GM23338 (cell line): ENCODE measurements around the gene INHA. TPM values are rescaled to one million over a fixed set of nuclear protein-coding genes. Genes with fewer than 3 reads are reported as not detected.

Experiments used
- ATAC-seq: fragments of 200-7000 bp; cut with Tn5 transposase; 3 replicates; pipeline ENCODE4 v1.9.1; 2020
- DNase-seq: peaks from one replicate; pipeline ENCODE4 v3.0.0-alpha.2; 2015; ENCODE audit warnings: low spot score
- H2AFZ ChIP-seq: fragments of 200-600 bp; sonication (generic); 2 replicates; pipeline ENCODE4 v1.8.0; 2016; ENCODE audit warnings: antibody characterized with exemption, mild to moderate bottlenecking, moderate library complexity
- H3F3A ChIP-seq: fragments of 200-600 bp; sonication (generic); replicated peaks from 2 replicates; pipeline ENCODE4 v1.8.0; 2017; ENCODE audit warnings: antibody characterized with exemption, mixed run types, low read depth
- H3K27ac ChIP-seq: fragments of 200-600 bp; sonication (generic); 2 replicates; pipeline ENCODE4 v1.6.1; 2016; ENCODE audit warnings: low read depth
- H3K27me3 ChIP-seq: fragments of 200-600 bp; sonication (generic); 2 replicates; pipeline ENCODE4 v1.8.0; 2016; ENCODE audit warnings: mild to moderate bottlenecking, mixed run types, moderate library complexity; ENCODE audit not compliant: insufficient read depth
- H3K36me3 ChIP-seq: fragments of 200-600 bp; sonication (generic); 2 replicates; pipeline ENCODE4 v1.8.0; 2016; ENCODE audit warnings: mild to moderate bottlenecking; ENCODE audit not compliant: insufficient read depth
- H3K4me1 ChIP-seq: fragments of 200-600 bp; sonication (generic); 2 replicates; pipeline ENCODE4 v1.8.0; 2016; ENCODE audit warnings: mild to moderate bottlenecking, moderate library complexity; ENCODE audit not compliant: insufficient read depth
- H3K4me2 ChIP-seq: fragments of 200-600 bp; sonication (generic); 2 replicates; pipeline ENCODE4 v1.7.1; 2017; ENCODE audit warnings: mixed run types
- H3K4me3 ChIP-seq: fragments of 200-600 bp; sonication (generic); 2 replicates; pipeline ENCODE4 v1.6.1; 2016; ENCODE audit warnings: mixed run types
- H3K79me2 ChIP-seq: fragments of 200-600 bp; sonication (generic); replicated peaks from 2 replicates; pipeline ENCODE4 v1.8.0; 2017; ENCODE audit warnings: mild to moderate bottlenecking; ENCODE audit not compliant: insufficient read depth
- H3K9me2 ChIP-seq: fragments of 200-600 bp; sonication (generic); 2 replicates; pipeline ENCODE4 v1.8.0; 2017; ENCODE audit not compliant: insufficient read depth
- H4K20me1 ChIP-seq: fragments of 200-600 bp; sonication (generic); replicated peaks from 2 replicates; pipeline ENCODE4 v1.8.0; 2017; ENCODE audit warnings: mild to moderate bottlenecking; ENCODE audit not compliant: insufficient read depth
- H3K27ac Mint-ChIP-seq: 2 replicates; pipeline ENCODE4 v1.8.0; 2020; ENCODE audit warnings: inconsistent platforms, mild to moderate bottlenecking, moderate library complexity, mixed read lengths
- H3K27me3 Mint-ChIP-seq: 3 replicates; pipeline ENCODE4 v1.8.0; 2022; ENCODE audit warnings: low read depth, mild to moderate bottlenecking, moderate library complexity, mixed read lengths, inconsistent platforms; ENCODE audit not compliant: insufficient read depth, poor library complexity
- H3K36me3 Mint-ChIP-seq: 3 replicates; pipeline ENCODE4 v1.8.0; 2021; ENCODE audit warnings: low read depth, mild to moderate bottlenecking, inconsistent platforms, moderate library complexity, mixed read lengths
- H3K4me1 Mint-ChIP-seq: 3 replicates; pipeline ENCODE4 v1.8.0; 2020; ENCODE audit warnings: mild to moderate bottlenecking, inconsistent platforms, mixed read lengths
- H3K4me3 Mint-ChIP-seq: 3 replicates; pipeline ENCODE4 v1.8.0; 2021; ENCODE audit warnings: moderate library complexity, mild to moderate bottlenecking, inconsistent platforms, mixed read lengths
- H3K9me3 Mint-ChIP-seq: 3 replicates; pipeline ENCODE4 v1.8.0; 2020; ENCODE audit warnings: moderate library complexity, mild to moderate bottlenecking, inconsistent platforms, mixed read lengths
- CREB1 ChIP-seq: fragments of 250-450 bp; sonication (Bioruptor Pico); IDR thresholded peaks from 2 replicates; pipeline ENCODE4 v1.5.0; 2020; ENCODE audit warnings: low read depth, mild to moderate bottlenecking, moderate library complexity
- EZH2 ChIP-seq: fragments of 200-600 bp; sonication (generic); IDR thresholded peaks from one replicate; pipeline ENCODE4 v1.8.0; 2017; ENCODE audit warnings: antibody characterized with exemption, mild to moderate bottlenecking, low read depth; ENCODE audit not compliant: unreplicated experiment
- EZH2phosphoT487 ChIP-seq: fragments of 200-600 bp; sonication (generic); IDR thresholded peaks from one replicate; pipeline ENCODE4 v1.8.1; 2018; ENCODE audit warnings: antibody characterized with exemption; ENCODE audit not compliant: unreplicated experiment
- JUNB ChIP-seq: IDR thresholded peaks from one replicate; pipeline ENCODE4 v1.6.1; 2016; ENCODE audit warnings: antibody characterized with exemption; ENCODE audit not compliant: unreplicated experiment
- NANOG ChIP-seq: IDR thresholded peaks from 2 replicates; pipeline ENCODE4 v1.6.1; 2016; ENCODE audit warnings: antibody characterized with exemption, borderline replicate concordance
- POLR2AphosphoS5 ChIP-seq: IDR thresholded peaks from 2 replicates; pipeline ENCODE4 v1.6.1; 2016; ENCODE audit warnings: antibody characterized with exemption, low read depth
- STAT1 ChIP-seq: IDR thresholded peaks from one replicate; pipeline ENCODE4 v1.6.1; 2016; ENCODE audit warnings: antibody characterized with exemption; ENCODE audit not compliant: unreplicated experiment
- ZNF114 ChIP-seq: fragments of 250-450 bp; sonication (Bioruptor Pico); IDR thresholded peaks from 2 replicates; pipeline ENCODE4 v1.5.0; 2020; ENCODE audit warnings: mild to moderate bottlenecking, moderate library complexity
- ZNF331 ChIP-seq: fragments of 250-450 bp; sonication (Bioruptor Pico); IDR thresholded peaks from 2 replicates; pipeline ENCODE4 v1.5.0; 2020; ENCODE audit warnings: low read depth, mild to moderate bottlenecking, moderate library complexity
- polyA plus RNA-seq: library from polyadenylated mRNA; unstranded; fragments of >200 nt; fragmentation: Nextera tagmentation; extraction: Ambion mirVana; gene quantifications from 2 replicates; pipeline ENCODE4 v1.2.1, GENCODE V29; 2016
- total RNA-seq: library from RNA; depleted of rRNA; stranded (reverse); fragments of >200 nt; shearing (Covaris generic); gene quantifications from 2 replicates; pipeline ENCODE4 v1.2.3, GENCODE V29; 2014
- TF ChIP-seq, protein P1 (sequence below): IDR thresholded peaks from one replicate; pipeline ENCODE4 v1.6.1; 2018; ENCODE audit warnings: antibody characterized with exemption; ENCODE audit not compliant: unreplicated experiment
- TF ChIP-seq, protein P2 (sequence below): IDR thresholded peaks from 2 replicates; pipeline ENCODE4 v1.6.1; 2016; ENCODE audit warnings: antibody characterized with exemption
- TF ChIP-seq, protein P3 (sequence below), 2 experiments: fragments of 200-600 bp in 1 of 2; sonication (generic) in 1 of 2; conservative IDR thresholded peaks; 2 replicates each; pipeline versions ENCODE4 v1.5.1 to v1.6.1; 2016 to 2017; ENCODE audit warnings: antibody characterized with exemption in 2 of 2, low read depth in 2 of 2, mild to moderate bottlenecking in 2 of 2, moderate library complexity in 1 of 2
- TF ChIP-seq, protein P4 (sequence below): fragments of 250-450 bp; sonication (Bioruptor Pico); IDR thresholded peaks from 2 replicates; pipeline ENCODE4 v1.5.0; 2020; ENCODE audit warnings: mild to moderate bottlenecking, moderate library complexity

The INHA gene
- total and polyA plus RNA-seq, 2 experiments from 2014 or later, result 1.5 to 1.6 TPM

DNA sequence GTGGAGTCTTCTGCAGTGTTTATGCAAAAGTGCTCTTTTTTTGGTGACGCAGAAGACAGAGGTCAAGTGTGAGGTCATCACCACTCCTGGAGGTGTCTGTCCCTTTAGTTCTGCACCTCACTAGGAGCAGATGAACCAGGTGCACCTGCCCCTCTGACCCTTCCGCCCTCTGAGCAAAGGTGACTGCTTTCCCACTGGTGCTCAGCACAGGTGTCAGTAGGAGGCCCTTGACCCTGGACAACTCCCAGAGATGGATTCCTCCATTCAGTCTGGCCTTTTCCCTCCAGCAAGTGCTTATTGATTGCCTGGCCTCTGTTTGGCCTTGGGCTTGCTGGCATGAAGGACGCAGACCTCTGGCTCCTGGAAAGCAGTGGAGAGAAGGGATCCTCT is 46.6 kb downstream of the INHA start:
- Histone ChIP-seq H3K36me3 (no peaks in the 10 kb centered on the region), H3K4me3 (no peak overlapping the region), H3K79me2 (no peaks in the 10 kb centered on the region), H3K27me3 (no peaks in the 10 kb centered on the region), H3K27ac (no peak overlapping the region), H2AFZ (no peak overlapping the region), H3K9me2 (no peaks in the 10 kb centered on the region), H3K4me2 (no peak overlapping the region), H4K20me1 (no peaks in the 10 kb centered on the region; the same call in 1 of the 2 replicates), H3F3A (no peaks in the 10 kb centered on the region), H3K4me1 (no peaks in the 10 kb centered on the region)
- Mint-ChIP-seq H3K36me3 (peaks cover 4% of the 10 kb centered on the region; the same call in 1 of the 3 replicates), H3K4me3 (no peak overlapping the region), H3K27me3 (peaks cover 7% of the 10 kb centered on the region), H3K27ac (no peak overlapping the region; the same call in 1 of the 2 replicates), H3K4me1 (no peaks in the 10 kb centered on the region; the same call in 2 of the 3 replicates), H3K9me3 (no peaks in the 10 kb centered on the region)
- TF ChIP-seq STAT1 (no peak), JUNB (no peak), ZNF331 (CRISPR knock-in tag) (no peak), EZH2phosphoT487 (no peak), CREB1 (CRISPR knock-in tag) (no peak), NANOG (no peak), ZNF114 (CRISPR knock-in tag) (no peak), EZH2 (no peak), POLR2AphosphoS5 (no peak)
- TF ChIP-seq, protein P1, sequence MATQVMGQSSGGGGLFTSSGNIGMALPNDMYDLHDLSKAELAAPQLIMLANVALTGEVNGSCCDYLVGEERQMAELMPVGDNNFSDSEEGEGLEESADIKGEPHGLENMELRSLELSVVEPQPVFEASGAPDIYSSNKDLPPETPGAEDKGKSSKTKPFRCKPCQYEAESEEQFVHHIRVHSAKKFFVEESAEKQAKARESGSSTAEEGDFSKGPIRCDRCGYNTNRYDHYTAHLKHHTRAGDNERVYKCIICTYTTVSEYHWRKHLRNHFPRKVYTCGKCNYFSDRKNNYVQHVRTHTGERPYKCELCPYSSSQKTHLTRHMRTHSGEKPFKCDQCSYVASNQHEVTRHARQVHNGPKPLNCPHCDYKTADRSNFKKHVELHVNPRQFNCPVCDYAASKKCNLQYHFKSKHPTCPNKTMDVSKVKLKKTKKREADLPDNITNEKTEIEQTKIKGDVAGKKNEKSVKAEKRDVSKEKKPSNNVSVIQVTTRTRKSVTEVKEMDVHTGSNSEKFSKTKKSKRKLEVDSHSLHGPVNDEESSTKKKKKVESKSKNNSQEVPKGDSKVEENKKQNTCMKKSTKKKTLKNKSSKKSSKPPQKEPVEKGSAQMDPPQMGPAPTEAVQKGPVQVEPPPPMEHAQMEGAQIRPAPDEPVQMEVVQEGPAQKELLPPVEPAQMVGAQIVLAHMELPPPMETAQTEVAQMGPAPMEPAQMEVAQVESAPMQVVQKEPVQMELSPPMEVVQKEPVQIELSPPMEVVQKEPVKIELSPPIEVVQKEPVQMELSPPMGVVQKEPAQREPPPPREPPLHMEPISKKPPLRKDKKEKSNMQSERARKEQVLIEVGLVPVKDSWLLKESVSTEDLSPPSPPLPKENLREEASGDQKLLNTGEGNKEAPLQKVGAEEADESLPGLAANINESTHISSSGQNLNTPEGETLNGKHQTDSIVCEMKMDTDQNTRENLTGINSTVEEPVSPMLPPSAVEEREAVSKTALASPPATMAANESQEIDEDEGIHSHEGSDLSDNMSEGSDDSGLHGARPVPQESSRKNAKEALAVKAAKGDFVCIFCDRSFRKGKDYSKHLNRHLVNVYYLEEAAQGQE, result no peak
- TF ChIP-seq, protein P2, sequence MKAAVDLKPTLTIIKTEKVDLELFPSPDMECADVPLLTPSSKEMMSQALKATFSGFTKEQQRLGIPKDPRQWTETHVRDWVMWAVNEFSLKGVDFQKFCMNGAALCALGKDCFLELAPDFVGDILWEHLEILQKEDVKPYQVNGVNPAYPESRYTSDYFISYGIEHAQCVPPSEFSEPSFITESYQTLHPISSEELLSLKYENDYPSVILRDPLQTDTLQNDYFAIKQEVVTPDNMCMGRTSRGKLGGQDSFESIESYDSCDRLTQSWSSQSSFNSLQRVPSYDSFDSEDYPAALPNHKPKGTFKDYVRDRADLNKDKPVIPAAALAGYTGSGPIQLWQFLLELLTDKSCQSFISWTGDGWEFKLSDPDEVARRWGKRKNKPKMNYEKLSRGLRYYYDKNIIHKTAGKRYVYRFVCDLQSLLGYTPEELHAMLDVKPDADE, result no peak
- TF ChIP-seq, protein P3, sequence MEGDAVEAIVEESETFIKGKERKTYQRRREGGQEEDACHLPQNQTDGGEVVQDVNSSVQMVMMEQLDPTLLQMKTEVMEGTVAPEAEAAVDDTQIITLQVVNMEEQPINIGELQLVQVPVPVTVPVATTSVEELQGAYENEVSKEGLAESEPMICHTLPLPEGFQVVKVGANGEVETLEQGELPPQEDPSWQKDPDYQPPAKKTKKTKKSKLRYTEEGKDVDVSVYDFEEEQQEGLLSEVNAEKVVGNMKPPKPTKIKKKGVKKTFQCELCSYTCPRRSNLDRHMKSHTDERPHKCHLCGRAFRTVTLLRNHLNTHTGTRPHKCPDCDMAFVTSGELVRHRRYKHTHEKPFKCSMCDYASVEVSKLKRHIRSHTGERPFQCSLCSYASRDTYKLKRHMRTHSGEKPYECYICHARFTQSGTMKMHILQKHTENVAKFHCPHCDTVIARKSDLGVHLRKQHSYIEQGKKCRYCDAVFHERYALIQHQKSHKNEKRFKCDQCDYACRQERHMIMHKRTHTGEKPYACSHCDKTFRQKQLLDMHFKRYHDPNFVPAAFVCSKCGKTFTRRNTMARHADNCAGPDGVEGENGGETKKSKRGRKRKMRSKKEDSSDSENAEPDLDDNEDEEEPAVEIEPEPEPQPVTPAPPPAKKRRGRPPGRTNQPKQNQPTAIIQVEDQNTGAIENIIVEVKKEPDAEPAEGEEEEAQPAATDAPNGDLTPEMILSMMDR (conservative IDR thresholded peaks at IDR 0.05; ENCODE audit: low read depth in 2 of 2), result no peak
- TF ChIP-seq, protein P4, sequence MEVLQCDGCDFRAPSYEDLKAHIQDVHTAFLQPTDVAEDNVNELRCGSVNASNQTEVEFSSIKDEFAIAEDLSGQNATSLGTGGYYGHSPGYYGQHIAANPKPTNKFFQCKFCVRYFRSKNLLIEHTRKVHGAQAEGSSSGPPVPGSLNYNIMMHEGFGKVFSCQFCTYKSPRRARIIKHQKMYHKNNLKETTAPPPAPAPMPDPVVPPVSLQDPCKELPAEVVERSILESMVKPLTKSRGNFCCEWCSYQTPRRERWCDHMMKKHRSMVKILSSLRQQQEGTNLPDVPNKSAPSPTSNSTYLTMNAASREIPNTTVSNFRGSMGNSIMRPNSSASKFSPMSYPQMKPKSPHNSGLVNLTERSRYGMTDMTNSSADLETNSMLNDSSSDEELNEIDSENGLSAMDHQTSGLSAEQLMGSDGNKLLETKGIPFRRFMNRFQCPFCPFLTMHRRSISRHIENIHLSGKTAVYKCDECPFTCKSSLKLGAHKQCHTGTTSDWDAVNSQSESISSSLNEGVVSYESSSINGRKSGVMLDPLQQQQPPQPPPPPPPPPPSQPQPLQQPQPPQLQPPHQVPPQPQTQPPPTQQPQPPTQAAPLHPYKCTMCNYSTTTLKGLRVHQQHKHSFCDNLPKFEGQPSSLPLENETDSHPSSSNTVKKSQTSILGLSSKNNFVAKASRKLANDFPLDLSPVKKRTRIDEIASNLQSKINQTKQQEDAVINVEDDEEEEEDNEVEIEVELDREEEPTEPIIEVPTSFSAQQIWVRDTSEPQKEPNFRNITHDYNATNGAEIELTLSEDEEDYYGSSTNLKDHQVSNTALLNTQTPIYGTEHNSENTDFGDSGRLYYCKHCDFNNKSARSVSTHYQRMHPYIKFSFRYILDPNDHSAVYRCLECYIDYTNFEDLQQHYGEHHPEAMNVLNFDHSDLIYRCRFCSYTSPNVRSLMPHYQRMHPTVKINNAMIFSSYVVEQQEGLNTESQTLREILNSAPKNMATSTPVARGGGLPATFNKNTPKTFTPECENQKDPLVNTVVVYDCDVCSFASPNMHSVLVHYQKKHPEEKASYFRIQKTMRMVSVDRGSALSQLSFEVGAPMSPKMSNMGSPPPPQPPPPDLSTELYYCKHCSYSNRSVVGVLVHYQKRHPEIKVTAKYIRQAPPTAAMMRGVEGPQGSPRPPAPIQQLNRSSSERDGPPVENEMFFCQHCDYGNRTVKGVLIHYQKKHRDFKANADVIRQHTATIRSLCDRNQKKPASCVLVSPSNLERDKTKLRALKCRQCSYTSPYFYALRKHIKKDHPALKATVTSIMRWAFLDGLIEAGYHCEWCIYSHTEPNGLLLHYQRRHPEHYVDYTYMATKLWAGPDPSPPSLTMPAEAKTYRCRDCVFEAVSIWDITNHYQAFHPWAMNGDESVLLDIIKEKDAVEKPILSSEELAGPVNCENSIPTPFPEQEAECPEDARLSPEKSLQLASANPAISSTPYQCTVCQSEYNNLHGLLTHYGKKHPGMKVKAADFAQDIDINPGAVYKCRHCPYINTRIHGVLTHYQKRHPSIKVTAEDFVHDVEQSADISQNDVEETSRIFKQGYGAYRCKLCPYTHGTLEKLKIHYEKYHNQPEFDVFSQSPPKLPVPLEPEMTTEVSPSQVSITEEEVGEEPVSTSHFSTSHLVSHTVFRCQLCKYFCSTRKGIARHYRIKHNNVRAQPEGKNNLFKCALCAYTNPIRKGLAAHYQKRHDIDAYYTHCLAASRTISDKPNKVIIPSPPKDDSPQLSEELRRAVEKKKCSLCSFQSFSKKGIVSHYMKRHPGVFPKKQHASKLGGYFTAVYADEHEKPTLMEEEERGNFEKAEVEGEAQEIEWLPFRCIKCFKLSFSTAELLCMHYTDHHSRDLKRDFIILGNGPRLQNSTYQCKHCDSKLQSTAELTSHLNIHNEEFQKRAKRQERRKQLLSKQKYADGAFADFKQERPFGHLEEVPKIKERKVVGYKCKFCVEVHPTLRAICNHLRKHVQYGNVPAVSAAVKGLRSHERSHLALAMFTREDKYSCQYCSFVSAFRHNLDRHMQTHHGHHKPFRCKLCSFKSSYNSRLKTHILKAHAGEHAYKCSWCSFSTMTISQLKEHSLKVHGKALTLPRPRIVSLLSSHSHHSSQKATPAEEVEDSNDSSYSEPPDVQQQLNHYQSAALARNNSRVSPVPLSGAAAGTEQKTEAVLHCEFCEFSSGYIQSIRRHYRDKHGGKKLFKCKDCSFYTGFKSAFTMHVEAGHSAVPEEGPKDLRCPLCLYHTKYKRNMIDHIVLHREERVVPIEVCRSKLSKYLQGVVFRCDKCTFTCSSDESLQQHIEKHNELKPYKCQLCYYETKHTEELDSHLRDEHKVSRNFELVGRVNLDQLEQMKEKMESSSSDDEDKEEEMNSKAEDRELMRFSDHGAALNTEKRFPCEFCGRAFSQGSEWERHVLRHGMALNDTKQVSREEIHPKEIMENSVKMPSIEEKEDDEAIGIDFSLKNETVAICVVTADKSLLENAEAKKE, result no peak
- DNase-seq (no peak), ATAC-seq (no peak)
